ENCODE measurements around the gene PLD6.

Gene PLD6

DNA sequence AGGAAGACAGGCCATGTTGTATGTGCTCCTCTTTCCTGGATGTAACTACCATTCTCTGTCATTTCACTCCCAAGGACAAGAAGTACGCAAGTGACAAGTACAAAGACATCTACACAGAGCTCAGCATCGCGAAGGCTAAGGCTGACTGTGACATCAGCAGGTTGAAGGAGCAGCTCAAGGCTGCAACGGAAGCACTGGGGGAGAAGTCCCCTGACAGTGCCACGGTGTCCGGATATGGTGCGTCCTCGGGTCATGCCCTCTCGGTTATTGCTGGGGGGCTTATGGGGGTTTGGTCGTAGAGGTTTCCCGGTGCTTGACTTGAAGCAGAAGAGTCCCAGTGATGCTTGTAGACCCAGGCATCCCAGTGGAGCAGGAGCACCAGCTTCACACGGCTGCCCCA, 29.0 kb downstream of the PLD6 start:
- Mint-ChIP-seq H3K27ac (peak overlapping the region; percentile 91), H3K4me3 (peak overlapping the region; percentile 49), H3K4me1 (peaks cover 72% of the 10 kb centered on the region), H3K36me3 (peaks cover 99% of the 10 kb centered on the region), H3K9me3 (no peaks in the 10 kb centered on the region)
- no peak for ATAC-seq
- no peak for DNase-seq (ENCODE audit: low spot score in 2 of 2)

DNA sequence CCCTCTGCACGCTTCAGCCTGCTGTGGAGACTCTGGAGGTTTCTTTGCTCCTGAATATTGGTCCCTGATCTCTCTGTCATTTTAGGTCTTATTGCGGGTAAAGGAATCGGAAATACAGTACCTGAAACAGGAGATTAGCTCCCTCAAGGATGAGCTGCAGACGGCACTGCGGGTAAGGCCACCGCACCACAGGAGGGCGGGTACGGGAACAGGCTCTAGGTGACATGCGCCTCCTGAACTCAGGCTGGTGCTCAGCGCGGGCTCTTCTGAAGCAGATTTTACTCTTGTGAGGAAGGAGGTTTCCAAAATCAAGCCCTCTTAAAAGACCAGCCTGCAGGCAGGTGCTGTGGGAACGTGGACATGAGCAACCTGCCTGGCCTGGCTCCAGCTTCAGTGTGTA, 29.8 kb downstream of the PLD6 start:
- Mint-ChIP-seq H3K36me3 (peaks cover 97% of the 10 kb centered on the region), H3K27ac (peak overlapping the region; percentile 91), H3K4me1 (peaks cover 69% of the 10 kb centered on the region), H3K9me3 (no peaks in the 10 kb centered on the region), H3K4me3 (peak overlapping the region; percentile 49)
- no peak for ATAC-seq
- no peak for DNase-seq (ENCODE audit: low spot score in 2 of 2)

DNA sequence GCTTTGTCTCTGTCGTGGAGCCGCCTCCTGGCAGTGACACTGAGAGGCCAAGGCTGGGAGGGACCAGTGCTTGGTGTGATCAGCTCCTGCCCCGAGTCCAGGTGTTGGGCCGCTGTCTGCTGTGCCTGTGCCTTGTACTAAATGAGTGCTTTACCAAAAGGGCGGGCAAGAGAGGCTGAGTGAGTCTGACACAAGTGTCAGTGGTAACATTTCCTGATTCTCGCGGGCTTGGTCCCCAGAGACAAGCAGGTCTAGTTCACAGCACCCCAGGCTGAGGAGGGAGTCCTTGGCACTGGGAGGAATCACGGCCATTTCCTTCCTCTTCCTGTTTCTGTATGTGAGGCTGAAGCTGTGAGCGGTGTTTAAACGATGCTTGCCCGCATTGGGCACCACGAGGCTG, 30.2 kb downstream of the PLD6 start:
- ATAC-seq (peak; percentile 9), DNase-seq (ENCODE audit: low spot score in 2 of 2) (no peak)
- Mint-ChIP-seq H3K9me3 (no peaks in the 10 kb centered on the region), H3K4me1 (peaks cover 69% of the 10 kb centered on the region), H3K27ac (peak overlapping the region; percentile 91), H3K4me3 (peak overlapping the region; percentile 49), H3K36me3 (peaks cover 97% of the 10 kb centered on the region)

DNA sequence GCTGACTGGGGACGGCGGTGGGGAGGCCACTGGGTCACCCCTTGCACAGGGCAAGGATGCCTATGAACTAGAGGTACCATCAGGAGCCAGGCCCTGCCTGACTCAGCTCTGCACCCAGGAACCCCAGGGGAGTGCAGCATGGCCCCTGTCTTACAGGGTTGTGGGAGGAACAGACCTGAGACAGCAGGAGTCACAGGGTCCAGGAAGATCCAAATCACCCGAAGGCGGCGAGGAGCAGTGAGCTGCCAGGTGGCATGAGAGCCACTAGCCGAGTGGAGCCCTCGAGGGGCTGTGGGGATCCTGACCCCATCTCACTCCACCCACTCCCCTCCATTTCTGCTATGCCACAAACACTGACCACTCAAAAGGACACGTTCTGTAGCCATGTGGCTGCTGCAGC, 30.8 kb downstream of the PLD6 start:
- H3K4me1 Mint-ChIP-seq = peaks cover 69% of the 10 kb centered on the region
- ATAC-seq (no peak), DNase-seq (ENCODE audit: low spot score in 2 of 2) (no peak)
- no peaks in the 10 kb centered on the region for H3K9me3 Mint-ChIP-seq
- H3K27ac Mint-ChIP-seq = peak overlapping the region; percentile 91
- peaks cover 91% of the 10 kb centered on the region for H3K36me3 Mint-ChIP-seq
- H3K4me3 Mint-ChIP-seq = no peak overlapping the region

DNA sequence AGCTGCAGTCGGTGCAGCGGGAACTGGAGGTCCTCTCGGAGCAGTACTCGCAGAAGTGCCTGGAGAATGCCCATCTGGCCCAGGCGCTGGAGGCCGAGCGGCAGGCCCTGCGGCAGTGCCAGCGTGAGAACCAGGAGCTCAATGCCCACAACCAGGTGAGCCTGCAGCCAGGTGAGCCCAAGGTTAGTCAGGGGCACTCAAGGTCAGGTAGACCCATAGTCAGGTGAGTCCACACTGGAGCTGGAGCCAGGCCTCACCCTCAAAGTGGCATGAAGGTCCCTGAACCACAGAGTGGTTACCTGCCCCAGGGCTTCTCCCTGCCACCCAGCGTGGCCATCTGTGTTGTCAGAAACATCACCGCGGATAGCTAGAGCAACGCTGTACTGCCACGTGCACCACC, 32.2 kb downstream of the PLD6 start:
- Mint-ChIP-seq H3K4me3 (no peak overlapping the region), H3K9me3 (no peaks in the 10 kb centered on the region), H3K36me3 (peaks cover 85% of the 10 kb centered on the region), H3K27ac (peak overlapping the region; percentile 78), H3K4me1 (peaks cover 71% of the 10 kb centered on the region)
- DNase-seq (ENCODE audit: low spot score in 2 of 2) (no peak), ATAC-seq (no peak)

DNA sequence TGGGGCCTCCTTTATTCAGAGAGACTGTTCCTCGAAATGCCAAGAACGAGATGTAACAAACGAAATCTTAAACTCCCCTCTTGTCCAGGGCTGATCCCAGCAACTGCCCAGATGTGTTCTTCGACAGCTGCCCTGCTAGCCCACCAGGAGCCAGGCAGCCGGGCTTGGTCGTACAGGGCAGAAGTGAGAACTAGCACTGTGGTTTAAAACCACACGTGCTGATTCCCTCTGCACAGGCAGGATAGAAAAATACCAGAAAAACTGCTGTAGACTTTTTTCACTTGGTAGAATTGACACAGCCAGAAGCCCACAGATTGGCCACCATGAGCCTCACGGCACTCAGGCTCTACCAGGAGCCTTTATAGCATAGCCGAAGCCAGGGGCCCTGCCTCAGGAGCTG, 33.1 kb downstream of the PLD6 start:
- peaks cover 86% of the 10 kb centered on the region for H3K36me3 Mint-ChIP-seq
- H3K4me3 Mint-ChIP-seq = no peak overlapping the region
- peaks cover 73% of the 10 kb centered on the region for H3K4me1 Mint-ChIP-seq
- ATAC-seq = peak; percentile 56
- H3K27ac Mint-ChIP-seq = peak overlapping the region; percentile 78
- no peaks in the 10 kb centered on the region for H3K9me3 Mint-ChIP-seq
- no peak for DNase-seq (ENCODE audit: low spot score in 2 of 2)

DNA sequence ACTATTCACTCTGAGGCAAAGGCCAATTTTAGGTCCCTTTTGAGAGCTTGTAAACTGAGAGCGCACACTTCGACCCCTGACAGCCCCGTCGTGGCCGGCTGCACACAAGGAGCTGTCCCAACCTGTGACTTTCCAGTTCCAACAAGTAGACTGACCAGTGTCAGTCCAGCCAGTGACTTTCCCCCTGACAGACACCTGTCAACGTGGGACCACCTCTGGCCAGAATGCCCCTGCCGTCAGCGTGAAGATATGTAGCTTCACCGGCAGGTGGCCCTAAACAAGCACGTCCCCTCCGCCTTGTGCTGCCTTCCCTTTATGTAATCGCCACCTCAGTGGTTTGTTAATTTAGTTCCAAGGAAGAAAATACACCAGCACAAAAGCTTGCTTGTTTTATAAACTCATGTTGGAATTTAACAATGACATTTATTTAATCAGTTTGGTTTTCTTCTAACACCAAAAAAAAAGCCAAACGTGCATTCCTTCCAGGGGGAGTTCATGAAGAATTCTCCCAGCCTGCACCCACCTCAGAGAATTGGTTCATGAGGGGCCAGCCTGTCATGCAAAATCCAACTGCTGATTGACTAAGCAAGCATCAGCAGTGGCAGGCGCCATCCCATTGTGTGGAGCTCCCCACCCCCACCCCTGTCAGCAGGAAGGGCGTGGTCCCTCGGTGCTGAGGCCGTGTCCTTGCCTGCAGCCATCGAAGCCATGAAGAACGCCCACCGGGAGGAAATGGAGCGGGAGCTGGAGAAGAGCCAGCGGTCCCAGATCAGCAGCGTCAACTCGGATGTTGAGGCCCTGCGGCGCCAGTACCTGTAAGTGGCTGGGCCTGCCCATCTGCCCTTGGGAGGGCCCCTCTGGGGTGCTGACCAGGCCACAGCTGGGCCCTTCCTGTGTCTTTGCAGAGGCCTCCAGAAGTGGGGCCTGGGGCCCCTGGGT, 33.9 kb downstream of the PLD6 start:
- Mint-ChIP-seq H3K36me3 (peaks cover 82% of the 10 kb centered on the region), H3K27ac (peak overlapping the region; percentile 78), H3K4me3 (no peak overlapping the region), H3K9me3 (no peaks in the 10 kb centered on the region), H3K4me1 (peaks cover 73% of the 10 kb centered on the region)
- no peak for DNase-seq (ENCODE audit: low spot score in 2 of 2)
- ATAC-seq = no peak

DNA sequence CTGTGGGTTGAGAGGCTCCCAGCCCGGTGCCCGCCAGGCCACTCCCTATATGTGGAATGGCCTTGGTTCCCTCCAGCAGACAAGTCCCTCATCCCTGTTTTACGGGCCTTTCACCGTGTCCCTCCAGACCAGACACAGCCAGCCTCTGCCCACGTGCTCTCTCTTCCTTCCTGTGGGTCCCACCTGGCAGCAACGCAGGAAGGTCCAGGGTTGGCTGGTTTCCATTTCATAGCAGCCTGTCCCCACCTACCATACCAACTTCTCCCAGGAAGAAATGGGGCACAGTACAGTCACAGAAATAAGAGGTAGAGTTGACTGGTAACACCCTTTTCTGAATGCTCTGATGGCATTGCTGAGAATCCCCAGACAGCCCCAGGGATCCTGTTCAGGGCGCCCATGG, 34.9 kb downstream of the PLD6 start:
- DNase-seq (ENCODE audit: low spot score in 2 of 2) (no peak), ATAC-seq (no peak)
- no peaks in the 10 kb centered on the region for H3K9me3 Mint-ChIP-seq
- peak overlapping the region; percentile 78 for H3K27ac Mint-ChIP-seq
- no peak overlapping the region for H3K4me3 Mint-ChIP-seq
- peaks cover 82% of the 10 kb centered on the region for H3K36me3 Mint-ChIP-seq
- H3K4me1 Mint-ChIP-seq = peaks cover 66% of the 10 kb centered on the region

DNA sequence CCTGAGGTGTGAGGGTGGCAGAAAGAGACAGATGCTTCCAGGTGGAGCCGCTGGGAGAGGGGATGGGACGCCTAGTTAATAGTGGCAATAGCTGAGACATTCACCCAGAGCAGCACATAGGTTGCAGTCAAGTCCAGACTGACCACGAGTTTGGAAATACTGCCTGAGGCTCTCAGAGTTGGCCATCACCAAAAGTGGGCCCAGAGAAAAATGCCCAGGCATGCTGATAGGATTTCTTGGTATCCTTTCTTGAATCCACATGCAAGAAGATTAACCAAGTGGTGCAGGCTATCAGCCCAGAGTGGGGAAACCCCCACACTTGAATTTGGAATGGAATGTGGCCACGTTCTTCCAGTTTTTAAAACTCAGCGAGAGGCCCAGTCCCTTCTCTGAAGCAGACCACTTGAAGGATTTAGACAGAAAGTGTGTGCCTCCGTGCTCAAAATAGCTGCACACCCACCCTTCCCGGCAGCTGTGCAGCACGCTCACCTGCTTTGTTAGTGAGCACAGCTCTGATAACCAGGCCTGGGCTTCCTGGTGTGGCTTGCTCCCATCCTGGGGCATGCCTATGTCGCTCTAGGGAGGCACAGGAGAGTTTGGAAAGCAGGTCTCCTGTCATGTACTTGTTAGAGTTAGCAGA, 35.7 kb downstream of the PLD6 start:
- Mint-ChIP-seq H3K4me1 (peaks cover 61% of the 10 kb centered on the region), H3K27ac (peak overlapping the region; percentile 78), H3K4me3 (no peak overlapping the region), H3K9me3 (no peaks in the 10 kb centered on the region), H3K36me3 (peaks cover 82% of the 10 kb centered on the region)
- ATAC-seq (no peak), DNase-seq (ENCODE audit: low spot score in 2 of 2) (no peak)

DNA sequence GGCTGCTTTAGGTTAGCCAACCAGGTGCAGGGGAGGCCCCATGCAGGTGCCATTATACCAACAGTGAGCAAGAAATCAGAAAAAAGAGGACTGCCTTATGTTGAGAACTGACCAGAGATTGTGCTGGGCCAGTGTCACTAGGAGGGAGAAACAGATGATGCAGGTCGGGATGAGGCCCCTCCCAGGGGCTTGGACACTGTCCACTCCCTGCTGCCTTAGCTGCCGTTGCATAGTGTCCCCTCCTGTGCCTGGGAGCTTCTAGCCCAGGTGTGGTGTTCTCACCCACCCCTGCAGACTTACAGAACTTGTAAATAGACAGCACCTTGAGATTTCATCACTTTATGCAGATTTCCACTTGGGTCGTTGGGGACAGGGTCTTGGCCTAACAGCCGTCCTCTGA, 36.7 kb downstream of the PLD6 start:
- Mint-ChIP-seq H3K27ac (peak overlapping the region; percentile 74), H3K36me3 (peaks cover 82% of the 10 kb centered on the region), H3K4me3 (no peak overlapping the region), H3K9me3 (no peaks in the 10 kb centered on the region), H3K4me1 (peaks cover 67% of the 10 kb centered on the region)
- no peak for ATAC-seq
- DNase-seq (ENCODE audit: low spot score in 2 of 2) = no peak

DNA sequence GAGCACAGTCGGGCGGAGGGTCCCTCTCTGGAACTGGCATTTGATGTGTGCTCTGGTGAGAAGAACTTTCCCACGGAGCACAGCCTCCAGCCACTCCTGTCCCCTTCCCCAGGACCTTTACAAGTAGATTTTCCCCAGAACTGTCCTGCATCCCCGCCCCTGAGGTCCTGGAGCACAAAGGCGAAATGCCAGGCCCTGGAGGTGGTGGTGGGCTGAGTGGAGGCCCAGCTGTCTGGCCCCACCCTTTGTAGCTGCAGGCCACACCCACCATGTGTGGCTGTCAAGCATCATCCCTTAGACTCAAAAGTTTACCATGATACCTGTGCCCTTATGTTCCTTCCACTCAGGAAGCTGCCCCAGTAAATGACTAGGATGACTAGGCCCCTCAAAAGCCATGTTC, 37.7 kb downstream of the PLD6 start:
- ATAC-seq (no peak), DNase-seq (ENCODE audit: low spot score in 2 of 2) (no peak)
- Mint-ChIP-seq H3K27ac (peak overlapping the region; percentile 74), H3K4me1 (peaks cover 62% of the 10 kb centered on the region), H3K9me3 (no peaks in the 10 kb centered on the region), H3K4me3 (no peak overlapping the region), H3K36me3 (peaks cover 82% of the 10 kb centered on the region)

DNA sequence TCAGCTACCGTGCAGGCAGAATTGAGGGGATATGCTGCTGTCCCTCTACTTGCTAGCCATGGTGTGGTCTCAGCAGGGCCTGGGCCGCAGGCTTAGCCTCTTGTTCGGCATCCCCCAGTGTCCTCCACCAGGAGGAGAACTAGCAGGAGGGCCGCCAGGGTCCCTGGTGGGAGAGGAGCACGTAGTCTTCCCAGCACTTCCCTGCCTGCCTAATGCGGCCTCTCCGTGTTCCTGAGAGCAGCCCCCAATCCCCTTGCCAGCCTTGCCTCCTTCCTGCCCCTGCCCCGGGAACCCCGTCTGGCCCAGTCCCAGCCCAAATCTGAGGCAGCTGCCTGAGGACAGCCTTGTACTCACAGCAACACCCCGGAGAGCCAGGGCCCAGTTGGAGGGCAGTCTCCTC, 38.1 kb downstream of the PLD6 start:
- DNase-seq (ENCODE audit: low spot score in 2 of 2) = no peak
- ATAC-seq = no peak
- H3K4me3 Mint-ChIP-seq = no peak overlapping the region
- H3K36me3 Mint-ChIP-seq = peaks cover 82% of the 10 kb centered on the region
- H3K27ac Mint-ChIP-seq = peak overlapping the region; percentile 74
- H3K4me1 Mint-ChIP-seq = peaks cover 58% of the 10 kb centered on the region
- H3K9me3 Mint-ChIP-seq = no peaks in the 10 kb centered on the region

DNA sequence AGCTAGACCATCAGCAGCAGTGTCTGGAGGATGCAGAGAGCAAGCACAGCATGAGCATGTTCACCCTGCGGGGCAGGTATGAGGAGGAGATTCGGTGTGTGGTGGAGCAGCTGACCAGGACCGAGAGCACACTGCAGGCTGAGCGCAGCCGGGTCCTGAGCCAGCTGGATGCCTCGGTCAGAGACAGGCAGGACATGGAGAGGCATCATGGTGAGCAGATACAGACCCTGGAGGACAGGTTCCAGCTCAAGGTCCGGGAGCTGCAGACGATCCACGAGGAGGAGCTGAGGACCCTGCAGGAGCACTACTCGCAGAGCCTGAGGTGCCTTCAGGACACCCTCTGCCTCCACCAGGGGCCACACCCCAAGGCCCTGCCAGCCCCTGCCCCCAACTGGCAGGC, 38.8 kb downstream of the PLD6 start:
- H3K4me1 Mint-ChIP-seq = peaks cover 52% of the 10 kb centered on the region
- H3K36me3 Mint-ChIP-seq = peaks cover 82% of the 10 kb centered on the region
- no peaks in the 10 kb centered on the region for H3K9me3 Mint-ChIP-seq
- no peak overlapping the region for H3K4me3 Mint-ChIP-seq
- no peak for DNase-seq (ENCODE audit: low spot score in 2 of 2)
- no peak for ATAC-seq
- H3K27ac Mint-ChIP-seq = peak overlapping the region; percentile 86

DNA sequence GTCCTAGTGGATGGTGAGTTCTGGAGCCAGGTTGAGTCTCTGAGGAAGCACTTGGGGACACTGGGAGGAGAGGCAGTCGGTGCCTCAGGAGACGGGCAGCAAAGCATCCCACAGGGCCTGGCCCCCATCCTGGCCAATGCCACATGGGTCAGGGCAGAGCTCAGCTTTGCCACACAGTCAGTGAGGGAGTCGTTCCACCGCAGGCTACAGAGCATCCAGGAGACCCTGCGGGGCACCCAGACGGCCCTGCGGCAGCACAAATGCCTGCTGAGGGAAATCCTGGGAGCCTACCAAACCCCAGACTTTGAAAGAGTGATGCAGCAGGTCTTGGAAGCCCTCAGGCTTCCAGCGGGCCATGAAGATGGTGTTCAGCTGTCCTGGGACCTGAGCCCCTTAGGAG, 39.7 kb downstream of the PLD6 start:
- ATAC-seq (no peak), DNase-seq (ENCODE audit: low spot score in 2 of 2) (no peak)
- Mint-ChIP-seq H3K27ac (peak overlapping the region; percentile 86), H3K4me3 (no peak overlapping the region), H3K4me1 (peaks cover 46% of the 10 kb centered on the region), H3K9me3 (no peaks in the 10 kb centered on the region), H3K36me3 (peaks cover 79% of the 10 kb centered on the region)

DNA sequence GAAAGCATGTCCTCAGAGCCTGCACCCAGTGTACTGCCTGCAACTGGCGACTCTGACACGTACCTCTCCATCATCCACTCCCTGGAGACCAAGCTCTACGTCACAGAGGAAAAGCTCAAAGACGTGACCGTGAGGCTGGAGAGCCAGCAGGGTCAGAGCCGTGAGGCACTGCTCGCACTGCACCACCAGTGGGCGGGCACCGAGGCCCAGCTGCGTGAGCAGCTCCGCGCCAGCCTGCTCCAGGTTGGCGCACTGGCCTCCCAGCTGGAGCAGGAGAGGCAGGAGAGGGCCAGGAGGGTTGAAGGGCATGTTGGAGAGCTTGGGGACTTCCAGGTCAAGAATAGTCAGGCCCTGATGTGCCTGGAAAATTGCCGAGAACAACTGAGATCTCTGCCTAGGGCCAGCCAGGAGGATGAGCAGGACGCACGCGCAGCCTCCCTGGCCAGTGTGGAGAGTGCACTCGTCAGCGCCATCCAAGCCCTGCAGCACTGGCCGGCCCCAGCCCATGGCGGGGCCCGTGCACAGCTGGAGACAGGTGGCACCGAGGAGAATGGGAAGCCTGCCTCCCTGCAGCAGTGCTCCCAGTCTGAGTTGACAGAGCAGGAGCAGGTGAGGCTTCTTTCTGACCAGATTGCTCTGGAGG, 40.3 kb downstream of the PLD6 start:
- peaks cover 39% of the 10 kb centered on the region for H3K4me1 Mint-ChIP-seq
- H3K9me3 Mint-ChIP-seq = no peaks in the 10 kb centered on the region
- H3K4me3 Mint-ChIP-seq = no peak overlapping the region
- H3K27ac Mint-ChIP-seq = peak overlapping the region; percentile 90
- ATAC-seq (no peak), DNase-seq (ENCODE audit: low spot score in 2 of 2) (no peak)
- peaks cover 79% of the 10 kb centered on the region for H3K36me3 Mint-ChIP-seq
